Activated naive CD8-positive, alpha-beta T cell (primary cell): ENCODE data around the gene SLC47A2.
"Not testable (repeated sequence)": the region's sequence is repeated elsewhere in the genome, so short reads cannot be mapped to it uniquely, and the experiment has no call there.

ENCODE experiments used
- H3K27ac Mint-ChIP-seq: one replicate; pipeline ENCODE4 v1.8.0; 2021; ENCODE audit warnings: mixed read lengths
- H3K27me3 Mint-ChIP-seq: one replicate; pipeline ENCODE4 v1.8.0; 2021; ENCODE audit warnings: mixed read lengths
- H3K36me3 Mint-ChIP-seq: one replicate; pipeline ENCODE4 v1.8.0; 2021; ENCODE audit warnings: mixed read lengths
- H3K4me1 Mint-ChIP-seq: one replicate; pipeline ENCODE4 v1.8.0; 2021; ENCODE audit warnings: low read depth, mixed read lengths
- H3K4me3 Mint-ChIP-seq: one replicate; pipeline ENCODE4 v1.8.0; 2021; ENCODE audit warnings: mild to moderate bottlenecking, mixed read lengths
- H3K9me3 Mint-ChIP-seq: one replicate; pipeline ENCODE4 v1.8.0; 2021; ENCODE audit warnings: low read depth, mixed read lengths

SLC47A2 gene

GRCh38 chr17:19716108-19717030, at the start of gene SLC47A2:
TSS of gene SLC47A2 (minus strand) at chr17:19716584. CDS start at chr17:19716555, 29 bp downstream.
- no peaks in the 10 kb centered on the region for H3K36me3 Mint-ChIP-seq

GRCh38 chr17:19766016-19766415, 49.6 kb upstream of the SLC47A2 start:
- no peaks in the 10 kb centered on the region for H3K36me3 Mint-ChIP-seq
- H3K4me3 Mint-ChIP-seq = no peak overlapping the region
- peaks cover 18% of the 10 kb centered on the region for H3K4me1 Mint-ChIP-seq
- H3K27ac Mint-ChIP-seq = no peak overlapping the region
- peaks cover 4% of the 10 kb centered on the region for H3K27me3 Mint-ChIP-seq
- no peaks in the 10 kb centered on the region for H3K9me3 Mint-ChIP-seq

More at GRCh38 chr17:19716108-19717030, at the start of gene SLC47A2:
- H3K27me3 Mint-ChIP-seq = no peaks in the 10 kb centered on the region
- H3K4me3 Mint-ChIP-seq = no peak within 1 kb of the TSS
- no peak within 1 kb of the TSS for H3K27ac Mint-ChIP-seq
- H3K4me1 Mint-ChIP-seq = no peaks in the 10 kb centered on the region
- H3K9me3 Mint-ChIP-seq = no peaks in the 10 kb centered on the region

GRCh38 chr17:19763991-19764390, 47.6 kb upstream of the SLC47A2 start:
- not testable (repeated sequence) for H3K4me3 Mint-ChIP-seq, H3K9me3 Mint-ChIP-seq, H3K4me1 Mint-ChIP-seq, H3K27me3 Mint-ChIP-seq, H3K36me3 Mint-ChIP-seq, H3K27ac Mint-ChIP-seq

- Mint-ChIP-seq H3K27me3 (peaks cover 7% of the 10 kb centered on the region), H3K27ac (no peak overlapping the region), H3K36me3 (no peaks in the 10 kb centered on the region), H3K4me1 (peaks cover 5% of the 10 kb centered on the region), H3K4me3 (no peak overlapping the region), H3K9me3 (no peaks in the 10 kb centered on the region)
Observed at GRCh38 chr17:19763416-19763815, 47.0 kb upstream of the SLC47A2 start.

GRCh38 chr17:19762515-19762961, 46.2 kb upstream of the SLC47A2 start:
- no peak overlapping the region for H3K4me3 Mint-ChIP-seq
- no peak overlapping the region for H3K27ac Mint-ChIP-seq
- H3K9me3 Mint-ChIP-seq = no peaks in the 10 kb centered on the region
- peaks cover 3% of the 10 kb centered on the region for H3K4me1 Mint-ChIP-seq
- H3K36me3 Mint-ChIP-seq = no peaks in the 10 kb centered on the region
- H3K27me3 Mint-ChIP-seq = peaks cover 7% of the 10 kb centered on the region

GRCh38 chr17:19760746-19761145, 44.4 kb upstream of the SLC47A2 start:
- peaks cover 7% of the 10 kb centered on the region for H3K27me3 Mint-ChIP-seq
- no peaks in the 10 kb centered on the region for H3K4me1 Mint-ChIP-seq
- H3K27ac Mint-ChIP-seq = no peak overlapping the region
- H3K9me3 Mint-ChIP-seq = no peaks in the 10 kb centered on the region
- no peak overlapping the region for H3K4me3 Mint-ChIP-seq
- no peaks in the 10 kb centered on the region for H3K36me3 Mint-ChIP-seq

- peaks cover 7% of the 10 kb centered on the region for H3K27me3 Mint-ChIP-seq
- H3K36me3 Mint-ChIP-seq = no peaks in the 10 kb centered on the region
- no peak overlapping the region for H3K4me3 Mint-ChIP-seq
- H3K27ac Mint-ChIP-seq = no peak overlapping the region
- no peaks in the 10 kb centered on the region for H3K9me3 Mint-ChIP-seq
- no peaks in the 10 kb centered on the region for H3K4me1 Mint-ChIP-seq
Observed at GRCh38 chr17:19759568-19760549, 43.5 kb upstream of the SLC47A2 start.

- H3K4me3 Mint-ChIP-seq = no peak overlapping the region
- no peaks in the 10 kb centered on the region for H3K36me3 Mint-ChIP-seq
- H3K4me1 Mint-ChIP-seq = no peaks in the 10 kb centered on the region
- no peaks in the 10 kb centered on the region for H3K9me3 Mint-ChIP-seq
- peaks cover 5% of the 10 kb centered on the region for H3K27me3 Mint-ChIP-seq
- no peak overlapping the region for H3K27ac Mint-ChIP-seq
Observed at GRCh38 chr17:19757536-19758180, 41.3 kb upstream of the SLC47A2 start.

- Mint-ChIP-seq H3K9me3 (no peaks in the 10 kb centered on the region), H3K27ac (no peak overlapping the region), H3K27me3 (peaks cover 5% of the 10 kb centered on the region), H3K4me1 (no peaks in the 10 kb centered on the region), H3K36me3 (no peaks in the 10 kb centered on the region), H3K4me3 (no peak overlapping the region)
Observed at GRCh38 chr17:19756546-19756945, 40.2 kb upstream of the SLC47A2 start.

- Mint-ChIP-seq H3K27ac (no peak overlapping the region), H3K36me3 (no peaks in the 10 kb centered on the region), H3K4me1 (no peaks in the 10 kb centered on the region), H3K27me3 (peaks cover 8% of the 10 kb centered on the region), H3K9me3 (no peaks in the 10 kb centered on the region), H3K4me3 (no peak overlapping the region)
Observed at GRCh38 chr17:19755821-19756510, 39.6 kb upstream of the SLC47A2 start.

- Mint-ChIP-seq H3K4me3 (no peak overlapping the region), H3K27ac (no peak overlapping the region), H3K36me3 (no peaks in the 10 kb centered on the region), H3K9me3 (no peaks in the 10 kb centered on the region), H3K27me3 (peaks cover 9% of the 10 kb centered on the region), H3K4me1 (no peaks in the 10 kb centered on the region)
Observed at GRCh38 chr17:19755392-19755791, 39.0 kb upstream of the SLC47A2 start.

GRCh38 chr17:19753661-19754463, 37.5 kb upstream of the SLC47A2 start:
- Mint-ChIP-seq H3K9me3 (no peaks in the 10 kb centered on the region), H3K27me3 (peaks cover 11% of the 10 kb centered on the region), H3K4me1 (no peaks in the 10 kb centered on the region), H3K4me3 (no peak overlapping the region), H3K36me3 (no peaks in the 10 kb centered on the region), H3K27ac (no peak overlapping the region)

GRCh38 chr17:19753051-19753509, 36.7 kb upstream of the SLC47A2 start:
- no peak overlapping the region for H3K27ac Mint-ChIP-seq
- no peaks in the 10 kb centered on the region for H3K9me3 Mint-ChIP-seq
- H3K36me3 Mint-ChIP-seq = no peaks in the 10 kb centered on the region
- H3K4me3 Mint-ChIP-seq = no peak overlapping the region
- H3K27me3 Mint-ChIP-seq = peaks cover 11% of the 10 kb centered on the region
- H3K4me1 Mint-ChIP-seq = no peaks in the 10 kb centered on the region
